T-helper 2 cell treated with Interferon-gamma antibody and Interleukin-4, amounts not matched to agents 100 ng/mL and 5 ng/mL, for 36 hours (primary cell): ENCODE measurements around the gene OGG1. TPM values are rescaled to one million over a fixed set of nuclear protein-coding genes. Genes with fewer than 3 reads are reported as not detected.

ENCODE experiments used
- intact Hi-C: fragments of 100-400 bp; cut with micrococcal nuclease; formaldehyde crosslinking; loops from one replicate; pipeline ENCODE4 v1.15.1; 2023
- total RNA-seq: library from RNA; stranded (reverse); gene quantifications from 2 replicates; pipeline ENCODE4 v1.2.3, GENCODE V29; 2022

Gene OGG1
- total RNA-seq, 1 donor from 2014 or later, result 40.1 TPM

GRCh38 chr3:9727041-9727595 lies 22.6 kb upstream of the OGG1 start:
- intact Hi-C loops, result loop anchor here (1.0 kb wide), 2 partner anchors 224 to 374 kb away; no protein-coding TSS in a partner anchor

- intact Hi-C loops, result loop anchor here (1.0 kb wide), 2 partner anchors 224 to 374 kb away; no protein-coding TSS in a partner anchor
Observed at GRCh38 chr3:9727743-9728142, 22.0 kb upstream of the OGG1 start.

- intact Hi-C loops, result no loop called here
Observed at GRCh38 chr3:9729419-9729818, 20.3 kb upstream of the OGG1 start.

GRCh38 chr3:9730657-9731205 lies 19.0 kb upstream of the OGG1 start:
- intact Hi-C loops, result loop anchor here (1.0 to 5.0 kb wide), 10 partner anchors 20 to 518 kb away; partner anchors contain the start of genes CRELD1, EMC3, JAGN1 and MTMR14

GRCh38 chr3:9731206-9732079 lies 18.3 kb upstream of the OGG1 start, which contains the start of gene BRPF1:
Gene BRPF1 (plus strand): TSS chr3:9731735. CDS start chr3:9734141, 2,406 bp downstream.
- intact Hi-C loops, result loop anchor here (1.0 to 5.0 kb wide), 10 partner anchors 19 to 517 kb away; partner anchors contain the start of genes CRELD1, EMC3, JAGN1 and MTMR14

- intact Hi-C loops, result loop anchor here (5.0 kb wide), 1 partner anchor 110 kb away; the partner anchor contains the start of gene RPUSD3
Observed at GRCh38 chr3:9732080-9732739, 17.5 kb upstream of the OGG1 start.

- intact Hi-C loops, result loop anchor here (5.0 kb wide), 1 partner anchor 110 kb away; the partner anchor contains the start of gene RPUSD3
Observed at GRCh38 chr3:9732740-9733115, 17.0 kb upstream of the OGG1 start.

- intact Hi-C loops, result no loop called here
Observed at GRCh38 chr3:9736831-9737230, 12.9 kb upstream of the OGG1 start.

- intact Hi-C loops, result no loop called here
Observed at GRCh38 chr3:9739181-9739580, 10.6 kb upstream of the OGG1 start.

GRCh38 chr3:9742560-9742959 lies 7.2 kb upstream of the OGG1 start:
- intact Hi-C loops, result no loop called here

GRCh38 chr3:9743548-9743947 lies 6.2 kb upstream of the OGG1 start:
- intact Hi-C loops, result no loop called here

- intact Hi-C loops, result no loop called here
Observed at GRCh38 chr3:9744162-9744561, 5.6 kb upstream of the OGG1 start.

GRCh38 chr3:9745521-9745920 lies 4.2 kb upstream of the OGG1 start:
- intact Hi-C loops, result no loop called here

- intact Hi-C loops, result no loop called here
Observed at GRCh38 chr3:9746330-9746729, 3.4 kb upstream of the OGG1 start.

GRCh38 chr3:9747267-9747666 lies 2.5 kb upstream of the OGG1 start:
- intact Hi-C loops, result no loop called here

GRCh38 chr3:9748031-9748430 lies 1.7 kb upstream of the OGG1 start:
- intact Hi-C loops, result no loop called here

GRCh38 chr3:9749296-9749644 lies 482 bp upstream of the OGG1 start:
- intact Hi-C loops, result no loop called here

- intact Hi-C loops, result loop anchor here (1.0 kb wide), 4 partner anchors 19 to 101 kb away; partner anchors contain the start of genes BRPF1, CAMK1, MTMR14 and TADA3
Observed at GRCh38 chr3:9750556-9751411, 1.0 kb downstream of the OGG1 start.

- intact Hi-C loops, result no loop called here
Observed at GRCh38 chr3:9754678-9755077, 4.9 kb downstream of the OGG1 start.

GRCh38 chr3:9757427-9757826 lies 7.7 kb downstream of the OGG1 start:
- intact Hi-C loops, result no loop called here
